IPS-NIHi11 (cell line): ENCODE measurements around the gene IL1R1.

ENCODE experiments used
- DNase-seq: peaks from one replicate; pipeline ENCODE4 v3.0.0; 2012; ENCODE audit warnings: mixed read lengths, low spot score

The IL1R1 gene

GRCh38 chr2:102206666-102207341, 64.3 kb downstream of the IL1R1 start:
- DNase-seq: no peak

GRCh38 chr2:102208774-102209173, 66.2 kb downstream of the IL1R1 start:
- DNase-seq: no peak

GRCh38 chr2:102209474-102209873, 66.9 kb downstream of the IL1R1 start:
- DNase-seq: no peak

GRCh38 chr2:102217032-102217431, 74.5 kb downstream of the IL1R1 start:
- DNase-seq: no peak

GRCh38 chr2:102224824-102225739, 82.5 kb downstream of the IL1R1 start:
- no peak for DNase-seq

GRCh38 chr2:102226171-102226570, 83.6 kb downstream of the IL1R1 start:
- DNase-seq: no peak

- no peak for DNase-seq
Observed at GRCh38 chr2:102226612-102227391, 84.3 kb downstream of the IL1R1 start.

- no peak for DNase-seq
Observed at GRCh38 chr2:102229141-102229769, 86.7 kb downstream of the IL1R1 start.
